Measurements from ENCODE around the gene CTDSPL.

CTDSPL gene

GRCh38 chr3:38026856-38027255 lies 165.2 kb downstream of the CTDSPL start:
- TF ChIP-seq ZC3H10 (CRISPR knock-in tag; IDR thresholded peaks at IDR 0.05), result no peak
- no peak for TF ChIP-seq PPARA (CRISPR knock-in tag; IDR thresholded peaks at IDR 0.05; ENCODE audit: borderline replicate concordance)
- TF ChIP-seq CSRNP3 (CRISPR knock-in tag; IDR thresholded peaks at IDR 0.05), result no peak
- no peak for TF ChIP-seq ESRRG (CRISPR knock-in tag; IDR thresholded peaks at IDR 0.05)
- TF ChIP-seq ZNF8 (CRISPR knock-in tag; IDR thresholded peaks at IDR 0.05), result no peak
- no peak for TF ChIP-seq GLIS3 (CRISPR knock-in tag; IDR thresholded peaks at IDR 0.05)
- no peak for TF ChIP-seq TOX (CRISPR knock-in tag; IDR thresholded peaks at IDR 0.05; ENCODE audit: borderline replicate concordance)
- TF ChIP-seq RARB (CRISPR knock-in tag; IDR thresholded peaks at IDR 0.05), result no peak
- TF ChIP-seq TCF4 (CRISPR knock-in tag; IDR thresholded peaks at IDR 0.05; ENCODE audit: borderline replicate concordance), result no peak
- no peak for TF ChIP-seq ZNF70 (CRISPR knock-in tag; IDR thresholded peaks at IDR 0.05)
- TF ChIP-seq CSDC2 (CRISPR knock-in tag; IDR thresholded peaks at IDR 0.05), result no peak
- TF ChIP-seq TSHZ2 (CRISPR knock-in tag; IDR thresholded peaks at IDR 0.05), result no peak
- no peak for TF ChIP-seq BACH2 (CRISPR knock-in tag; IDR thresholded peaks at IDR 0.05; ENCODE audit: borderline replicate concordance)
- no peak for TF ChIP-seq SNAI2 (CRISPR knock-in tag; IDR thresholded peaks at IDR 0.05)
- no peak for ATAC-seq

- TF ChIP-seq ZFP3 (CRISPR knock-in tag; IDR thresholded peaks at IDR 0.05) (no peak), ISL1 (CRISPR knock-in tag; IDR thresholded peaks at IDR 0.05) (no peak), OSR1 (CRISPR knock-in tag; IDR thresholded peaks at IDR 0.05) (no peak), GLIS3 (CRISPR knock-in tag; IDR thresholded peaks at IDR 0.05) (no peak), TOX (CRISPR knock-in tag; IDR thresholded peaks at IDR 0.05; ENCODE audit: borderline replicate concordance) (no peak), ZNF565 (CRISPR knock-in tag; conservative IDR thresholded peaks at IDR 0.05; ENCODE audit: low read depth) (no peak), ZNF8 (CRISPR knock-in tag; IDR thresholded peaks at IDR 0.05) (no peak), RARB (CRISPR knock-in tag; IDR thresholded peaks at IDR 0.05) (no peak), ZC3H10 (CRISPR knock-in tag; IDR thresholded peaks at IDR 0.05) (no peak), PATZ1 (CRISPR knock-in tag; IDR thresholded peaks at IDR 0.05; ENCODE audit: borderline replicate concordance) (no peak), PPARA (CRISPR knock-in tag; IDR thresholded peaks at IDR 0.05; ENCODE audit: borderline replicate concordance) (no peak), SNAI2 (CRISPR knock-in tag; IDR thresholded peaks at IDR 0.05) (no peak), CSDC2 (CRISPR knock-in tag; IDR thresholded peaks at IDR 0.05) (no peak), ZNF70 (CRISPR knock-in tag; IDR thresholded peaks at IDR 0.05) (no peak), BACH2 (CRISPR knock-in tag; IDR thresholded peaks at IDR 0.05; ENCODE audit: borderline replicate concordance) (no peak), CREB5 (CRISPR knock-in tag; IDR thresholded peaks at IDR 0.05; ENCODE audit: low read depth) (no peak), ESRRG (CRISPR knock-in tag; IDR thresholded peaks at IDR 0.05) (no peak), POU6F1 (CRISPR knock-in tag; IDR thresholded peaks at IDR 0.05; ENCODE audit: borderline replicate concordance, low read depth) (no peak), ZFP30 (CRISPR knock-in tag; IDR thresholded peaks at IDR 0.05) (no peak)
- ATAC-seq, result no peak
Measured at GRCh38 chr3:38027466-38028465, 166.1 kb downstream of the CTDSPL start.

Data from SK-N-SH treated with all-trans-retinoic acid at 6 μM for 48 hours (cell line).